Body of pancreas (tissue), 4 donors: ENCODE data around the gene LRP10. TPM values are rescaled to one million over a fixed set of nuclear protein-coding genes. Genes with fewer than 3 reads are reported as not detected.

Experiments
- ATAC-seq: fragments of 150-250 bp; one replicate; pipeline ENCODE4 v1.9.1; 2016
- DNase-seq, 4 donors: peaks; one replicate each; pipeline ENCODE4 v3.0.0-alpha.2; 2019
- H3K27ac ChIP-seq, 4 donors: fragments of 200-600 bp; sonication (generic); 1 replicate in 3 of 4; 2 replicates in 1 of 4; pipeline versions ENCODE4 v1.5.1 to v1.6.1; 2016 to 2019; ENCODE audit warnings: mild to moderate bottlenecking in 1 of 4, mixed read lengths in 1 of 4, moderate library complexity in 1 of 4
- H3K27me3 ChIP-seq, 2 donors: fragments of 200-600 bp; sonication (generic); one replicate each; pipeline ENCODE4 v1.6.0; 2016; ENCODE audit warnings: mild to moderate bottlenecking in 1 of 2
- H3K36me3 ChIP-seq, 2 donors: fragments of 200-600 bp; sonication (generic); replicated peaks in 1 of 2; 2 replicates each; pipeline ENCODE4 v1.5.1; 2016; ENCODE audit warnings: low read depth in 2 of 2; ENCODE audit not compliant: insufficient read depth in 1 of 2
- H3K4me1 ChIP-seq: fragments of 200-600 bp; sonication (generic); one replicate; pipeline ENCODE4 v1.6.0; 2016
- H3K4me3 ChIP-seq, 2 donors: fragments of 200-600 bp; sonication (generic); 1 replicate in 1 of 2; 2 replicates in 1 of 2; pipeline ENCODE4 v1.5.1; 2016 to 2019
- H3K9me3 ChIP-seq, 3 donors: fragments of 200-600 bp; sonication (generic); 1 replicate in 2 of 3; 2 replicates in 1 of 3; pipeline ENCODE4 v1.5.1; 2016
- CTCF ChIP-seq, 7 experiments: fragments of 450-650 bp in 4 of 7; fragments of 200-600 bp in 3 of 7; sonication (generic) in 3 of 7; IDR thresholded peaks; one replicate each; pipeline ENCODE4 v1.5.1; 2016 to 2019; ENCODE audit warnings: antibody characterized with exemption in 7 of 7
- POLR2A ChIP-seq, 3 donors: fragments of 450-650 bp; IDR thresholded peaks; one replicate each; pipeline ENCODE4 v1.6.1; 2016; ENCODE audit warnings: antibody characterized with exemption in 3 of 3, mild to moderate bottlenecking in 2 of 3
- WGBS, 2 donors: methylation state at CpG; one replicate each; pipeline ENCODE4 v1.1.5; 2017; 5-methylcytosine and 5-hydroxymethylcytosine counted together
- intact Hi-C: fragments of 100-400 bp; cut with DNase I; formaldehyde crosslinking; loops from one replicate; pipeline ENCODE4 v1.15.1; 2023
- total RNA-seq, 2 donors: library from RNA; depleted of rRNA; stranded (reverse); fragments of >200 nt; gene quantifications; one replicate each; pipeline ENCODE4 v1.1.0, GENCODE V29; 2016

Gene LRP10
- total RNA-seq, 2 donors from 2014 or later = 47.8 to 83.0 TPM

- Histone ChIP-seq H3K4me3 (no peak overlapping the region), H3K36me3 (peaks cover 4 to 26% of the 10 kb centered on the region in 2 donors), H3K27ac (no peak overlapping the region), H3K27me3 (no peaks in the 10 kb centered on the region), H3K4me1 (peaks cover 18% of the 10 kb centered on the region), H3K9me3 (no peaks in the 10 kb centered on the region)
- DNase-seq (no peak), ATAC-seq (no peak)
- intact Hi-C loops = no loop called here
- WGBS, 2 donors = 92 to 94% methylated on average over 7 to 20 of the region's 20 CpGs
- TF ChIP-seq CTCF (IDR thresholded peaks at IDR 0.05) = no peak
Measured at GRCh38 chr14:22875748-22876319, 4.3 kb downstream of the LRP10 start.

- Histone ChIP-seq H3K27me3 (no peaks in the 10 kb centered on the region), H3K27ac (no peak overlapping the region), H3K4me3 (no peak overlapping the region), H3K9me3 (no peaks in the 10 kb centered on the region), H3K36me3 (peaks cover 4 to 26% of the 10 kb centered on the region in 2 donors), H3K4me1 (peaks cover 16% of the 10 kb centered on the region)
- ATAC-seq = no peak
- TF ChIP-seq CTCF (IDR thresholded peaks at IDR 0.05) (no peak), POLR2A (IDR thresholded peaks at IDR 0.05) (no peak)
- WGBS, 2 donors = 91 to 96% methylated on average over 16 to 18 of the region's 22 CpGs
- no peak for DNase-seq
- intact Hi-C loops = no loop called here
Measured at GRCh38 chr14:22877000-22877501, 5.5 kb downstream of the LRP10 start.

GRCh38 chr14:22878271-22879246 is 7.0 kb downstream of the LRP10 start:
- no peak for TF ChIP-seq CTCF (IDR thresholded peaks at IDR 0.05)
- no peak for TF ChIP-seq POLR2A (IDR thresholded peaks at IDR 0.05)
- DNase-seq (no peak), ATAC-seq (no peak)
- no peaks in the 10 kb centered on the region for H3K9me3 ChIP-seq
- intact Hi-C loops = no loop called here
- WGBS, 2 donors = 76 to 86% methylated on average over 7 to 8 of the region's 8 CpGs
- no peak overlapping the region for H3K27ac ChIP-seq
- no peak overlapping the region for H3K4me3 ChIP-seq
- peaks cover 19% of the 10 kb centered on the region for H3K4me1 ChIP-seq
- H3K36me3 ChIP-seq = peaks cover 4 to 26% of the 10 kb centered on the region in 2 donors
- no peaks in the 10 kb centered on the region for H3K27me3 ChIP-seq

- no peak for ATAC-seq
- Histone ChIP-seq H3K27ac (no peak overlapping the region), H3K27me3 (no peaks in the 10 kb centered on the region), H3K36me3 (peaks cover 0 to 5% of the 10 kb centered on the region in 2 donors), H3K4me1 (peaks cover 24% of the 10 kb centered on the region), H3K4me3 (no peak overlapping the region), H3K9me3 (no peaks in the 10 kb centered on the region)
- TF ChIP-seq POLR2A (IDR thresholded peaks at IDR 0.05) (no peak), CTCF (IDR thresholded peaks at IDR 0.05) (no peak)
- WGBS, 2 donors = 31 to 36% methylated on average over 7 of the region's 7 CpGs
- no peak for DNase-seq
- intact Hi-C loops = no loop called here
Measured at GRCh38 chr14:22882064-22882463, 10.5 kb downstream of the LRP10 start.
